ENCODE data around the gene KSR1.
"Not testable (repeated sequence)": the region's sequence is repeated elsewhere in the genome, so short reads cannot be mapped to it uniquely, and the experiment has no call there.

KSR1 gene

DNA sequence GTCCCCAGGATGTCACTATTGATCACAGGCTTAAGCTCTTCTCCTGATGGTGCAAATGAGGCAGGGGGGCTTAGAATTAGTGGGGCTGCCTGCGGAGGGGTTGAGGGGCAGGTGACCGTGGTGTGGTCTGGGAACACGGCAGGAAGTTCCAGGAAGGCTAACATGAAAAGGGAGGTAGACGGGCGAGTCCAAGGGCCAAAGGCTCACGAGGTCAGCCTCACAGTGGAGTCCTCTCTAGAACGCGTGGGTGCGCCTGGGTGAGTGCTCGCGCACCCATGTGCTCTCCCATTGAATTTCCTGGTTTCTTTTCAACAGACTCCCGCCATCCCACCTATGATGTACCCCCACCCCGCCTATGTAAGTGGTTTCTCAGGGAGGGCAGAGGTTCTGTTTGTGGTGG, 190.0 kb downstream of the KSR1 start:
- DNase-seq, result no peak

DNA sequence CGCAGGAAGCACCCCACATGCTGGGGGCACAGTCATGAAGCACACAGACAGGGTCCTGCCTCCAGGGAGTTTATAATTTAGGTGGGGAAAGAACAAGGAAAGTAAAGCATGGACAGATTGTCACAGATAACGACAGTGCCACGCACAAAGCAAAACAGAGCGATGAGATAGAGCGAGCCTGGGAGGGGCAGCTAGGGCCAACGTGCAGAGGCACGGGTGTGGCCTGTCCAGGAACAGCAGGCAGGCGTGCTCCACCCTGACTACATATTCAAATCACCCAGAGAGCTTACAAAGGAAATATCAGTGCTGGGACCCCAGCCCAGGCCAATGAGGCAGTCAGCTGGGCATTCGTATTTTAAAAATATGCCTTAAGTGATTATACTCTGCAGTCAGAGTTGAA, 191.5 kb downstream of the KSR1 start:
- DNase-seq, result no peak

DNA sequence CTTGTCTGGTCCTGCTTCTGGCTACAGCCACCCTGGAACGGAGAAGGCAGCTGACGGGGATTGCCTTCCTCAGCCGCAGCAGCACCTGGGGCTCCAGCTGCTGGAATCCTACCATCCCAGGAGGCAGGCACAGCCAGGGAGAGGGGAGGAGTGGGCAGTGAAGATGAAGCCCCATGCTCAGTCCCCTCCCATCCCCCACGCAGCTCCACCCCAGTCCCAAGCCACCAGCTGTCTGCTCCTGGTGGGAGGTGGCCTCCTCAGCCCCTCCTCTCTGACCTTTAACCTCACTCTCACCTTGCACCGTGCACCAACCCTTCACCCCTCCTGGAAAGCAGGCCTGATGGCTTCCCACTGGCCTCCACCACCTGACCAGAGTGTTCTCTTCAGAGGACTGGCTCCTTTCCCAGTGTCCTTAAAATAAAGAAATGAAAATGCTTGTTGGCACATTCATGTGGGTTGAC, 192.9 kb downstream of the KSR1 start:
- not testable (repeated sequence) for DNase-seq

DNA sequence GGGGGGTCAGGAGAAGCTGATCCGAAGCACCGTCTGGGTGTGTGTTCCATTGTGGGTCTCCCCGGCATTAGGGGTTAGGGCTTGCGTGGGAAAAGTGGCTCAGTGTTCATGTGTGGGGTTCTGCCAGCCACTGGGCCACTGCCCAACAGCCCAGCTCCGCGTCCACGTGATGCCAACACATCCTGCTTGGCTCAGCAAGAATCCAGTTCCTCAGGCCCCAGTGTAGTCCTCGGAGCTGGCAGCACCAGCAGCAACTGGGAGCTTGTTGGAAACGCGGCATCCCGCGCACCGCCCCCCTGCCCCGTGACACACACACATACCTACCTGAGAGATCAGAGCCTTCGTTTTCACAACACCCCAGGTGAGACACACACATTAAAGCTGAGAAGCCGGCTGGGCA, 193.7 kb downstream of the KSR1 start:
- DNase-seq, result no peak

DNA sequence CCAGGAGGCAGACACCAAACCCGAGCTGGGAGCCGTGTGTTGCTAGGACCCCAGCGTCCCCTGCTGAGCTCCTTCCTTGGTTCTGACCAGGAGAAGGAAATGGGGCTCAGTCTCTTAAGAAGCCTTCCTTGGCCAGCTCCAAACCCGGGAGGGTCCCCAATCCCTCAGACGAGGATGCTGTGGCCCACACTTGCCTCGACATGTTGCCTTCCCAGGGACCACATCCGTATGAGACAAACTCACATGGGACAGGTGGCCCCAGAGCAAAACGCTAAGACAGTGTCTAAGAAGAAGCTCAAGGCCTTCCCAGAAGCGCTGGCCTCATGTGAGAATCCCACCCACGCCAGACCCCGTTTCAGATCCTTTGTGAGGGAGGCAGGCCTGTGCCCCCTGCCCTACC, 194.6 kb downstream of the KSR1 start:
- no peak for DNase-seq

DNA sequence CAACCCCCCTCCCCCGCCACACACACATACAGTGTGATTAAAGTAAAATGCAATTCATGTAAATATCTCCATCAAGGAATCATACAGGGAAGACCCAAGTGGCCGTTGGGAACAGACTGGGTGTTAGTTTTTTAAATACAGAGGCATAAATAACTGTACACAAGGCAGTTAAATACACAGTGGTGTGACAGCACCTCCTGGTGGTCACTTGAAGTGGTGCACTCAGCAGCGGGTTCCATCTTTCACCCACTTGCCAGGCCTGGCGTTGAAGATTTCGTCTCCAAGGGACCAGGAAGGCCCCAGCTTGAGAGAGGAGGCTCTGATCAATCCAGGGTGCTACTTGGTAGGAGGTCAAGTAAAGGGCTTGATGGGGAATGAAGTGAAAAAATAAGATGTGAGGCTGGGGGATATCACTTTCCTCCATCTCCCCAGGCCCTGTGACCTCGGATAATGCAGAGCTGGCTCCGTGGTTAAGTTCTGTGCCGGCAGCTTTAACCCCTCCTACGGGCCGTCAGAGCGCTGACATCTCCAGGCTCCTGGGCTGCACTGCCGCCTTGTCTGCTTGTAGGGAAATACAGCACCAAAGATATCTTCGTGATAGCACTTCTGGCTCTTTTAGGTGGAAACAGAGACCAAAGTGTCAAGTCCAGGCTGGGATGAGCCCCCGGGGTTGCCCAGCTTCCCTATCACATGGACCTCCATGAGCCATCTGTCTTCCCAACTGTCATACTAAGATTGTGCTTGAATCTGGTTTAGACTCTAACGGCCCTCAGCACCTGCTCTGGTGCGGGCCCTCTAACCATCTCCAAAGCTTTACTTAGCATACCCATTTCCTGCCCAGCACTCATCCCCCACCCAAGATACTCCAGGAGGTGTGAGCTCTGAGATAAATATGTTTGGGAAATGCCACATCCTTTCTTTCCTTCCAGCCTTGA, 195.4 kb downstream of the KSR1 start:
- DNase-seq, result peak; percentile 50 to 65

DNA sequence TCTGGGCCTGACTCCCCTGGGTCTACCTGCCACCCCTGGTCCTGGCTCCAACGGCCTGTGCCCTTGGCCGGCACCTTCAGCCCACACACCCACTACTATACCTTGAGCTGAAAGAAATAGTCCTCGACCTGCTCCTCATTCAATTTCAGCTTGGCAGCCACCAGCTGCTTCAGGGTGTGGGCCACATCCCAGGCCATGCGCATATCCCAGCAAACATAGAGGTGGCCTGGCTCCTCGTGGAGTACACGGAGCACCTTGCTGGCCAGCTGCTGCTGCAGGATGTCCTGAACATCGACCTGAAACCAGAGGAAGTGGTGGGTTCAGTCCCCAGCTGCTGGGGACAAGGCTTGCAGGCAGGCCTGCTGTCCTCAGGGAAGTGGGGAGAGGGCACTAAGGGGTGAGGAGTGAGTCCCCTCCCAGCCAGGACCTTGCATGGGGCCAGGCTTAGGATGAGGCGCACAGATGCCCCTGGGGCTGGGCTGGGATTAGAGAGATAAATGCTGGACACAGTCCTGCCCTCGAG, 197.3 kb downstream of the KSR1 start:
- not testable (repeated sequence) for DNase-seq

DNA sequence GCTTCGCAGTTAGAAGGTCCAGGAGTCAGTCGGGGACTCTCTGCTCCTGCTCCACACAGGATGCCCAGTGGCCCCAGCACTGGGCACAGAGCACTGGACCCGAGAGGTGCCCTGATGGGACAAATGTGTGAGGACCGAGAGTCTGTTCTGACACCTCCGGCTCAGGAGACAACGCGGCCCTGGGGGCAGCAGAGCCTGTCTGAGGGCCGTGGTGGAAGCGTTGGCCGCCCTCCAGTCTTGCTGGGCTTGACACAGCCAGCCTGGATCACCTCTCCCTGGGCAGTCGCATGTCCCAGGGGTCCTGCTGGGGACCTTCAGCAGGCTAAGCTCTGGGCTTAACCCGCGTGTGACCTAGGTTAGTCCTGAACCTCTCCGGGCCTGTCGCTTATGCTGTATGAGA, 197.9 kb downstream of the KSR1 start:
- DNase-seq, result no peak

DNA sequence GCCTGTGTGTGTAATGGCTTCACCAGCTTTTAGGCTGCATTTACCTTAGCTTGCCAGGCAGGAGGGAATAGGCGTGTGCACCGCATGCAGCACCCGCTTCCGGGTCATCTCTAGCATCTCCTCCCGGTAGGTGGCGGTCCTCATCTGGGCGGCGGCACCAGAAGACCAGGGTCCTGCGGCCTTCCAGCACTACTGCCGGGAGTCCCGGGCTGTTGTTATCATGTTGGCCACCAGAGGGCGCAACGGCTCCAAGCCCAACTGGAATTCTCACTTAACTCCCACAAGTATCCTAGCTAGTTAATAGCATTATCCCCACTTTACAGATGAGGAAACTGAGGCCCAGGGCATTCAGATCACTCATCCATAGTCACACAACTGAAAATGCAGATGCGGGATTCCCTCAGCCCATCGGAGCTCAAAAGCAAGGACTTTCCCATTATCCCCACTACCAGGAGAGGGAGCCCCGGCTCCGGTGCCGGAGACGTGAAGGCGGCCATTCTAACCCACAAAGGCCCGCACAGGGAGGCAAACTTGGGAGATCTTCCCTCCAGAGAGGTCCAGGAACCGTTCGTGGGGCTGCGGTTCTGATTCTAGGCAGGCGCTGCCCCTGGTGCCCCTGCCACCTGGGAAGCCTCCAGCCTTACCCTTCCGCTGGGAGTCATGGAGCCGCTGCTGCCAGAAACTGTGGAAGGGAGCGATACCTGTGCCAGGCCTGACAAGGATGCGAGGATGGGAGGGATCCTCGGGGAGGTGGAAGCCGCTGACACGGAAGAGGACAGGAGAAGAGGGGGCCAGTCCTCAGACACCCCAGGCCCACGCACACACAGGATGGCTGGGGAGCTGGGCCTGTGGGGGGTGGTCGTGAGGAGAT, 198.6 kb downstream of the KSR1 start:
- peak; percentile 36 to 65 for DNase-seq

DNA sequence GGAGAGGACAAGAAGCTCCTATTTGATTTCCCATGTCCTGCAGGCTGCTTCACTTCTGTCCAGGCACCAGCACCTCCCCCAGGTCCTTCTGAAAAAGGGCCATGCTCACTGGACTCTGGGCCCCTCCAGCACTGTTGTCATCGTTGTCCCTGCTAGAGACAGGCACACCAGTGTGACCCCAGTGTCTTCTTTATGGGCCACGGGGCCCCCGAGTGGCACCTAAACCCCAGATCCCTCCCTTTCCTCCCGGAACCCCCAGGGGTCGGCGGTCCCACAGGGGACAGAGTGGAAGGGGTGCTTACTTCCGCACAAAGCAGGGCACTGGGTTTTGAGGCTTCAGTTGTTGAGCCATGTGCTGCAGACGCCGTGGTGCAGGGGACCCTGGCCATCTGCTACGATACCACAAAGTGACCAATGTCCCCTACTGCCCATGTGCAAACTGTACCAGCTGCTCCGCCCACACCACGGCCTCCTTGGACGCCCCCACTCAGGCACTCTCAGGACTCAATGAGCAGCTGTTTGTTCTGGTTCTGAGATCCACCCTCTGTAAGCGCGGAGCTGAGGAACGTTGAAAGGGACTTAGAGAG, 199.4 kb downstream of the KSR1 start:
- DNase-seq, result not testable (repeated sequence)

DNA sequence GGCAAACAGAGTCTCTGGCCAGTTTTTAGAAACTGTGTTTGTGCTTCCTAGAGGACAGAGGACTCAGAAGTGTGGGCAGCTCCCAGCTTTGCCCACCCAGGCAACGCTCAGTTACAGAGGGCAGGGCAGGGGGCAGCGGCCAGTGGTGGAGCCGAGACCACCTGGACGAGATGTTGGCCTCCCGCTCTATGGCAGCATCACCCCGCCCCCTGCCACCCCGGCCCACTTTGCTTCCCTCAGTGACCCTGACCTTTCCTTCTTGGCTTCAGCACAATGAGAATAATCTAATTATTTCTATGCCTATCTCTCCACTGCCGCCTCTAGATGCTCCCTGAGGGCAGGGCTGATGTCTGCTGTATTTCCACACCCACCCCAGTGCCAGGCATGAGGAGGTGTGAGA, 200.4 kb downstream of the KSR1 start:
- not testable (repeated sequence) for DNase-seq

DNA sequence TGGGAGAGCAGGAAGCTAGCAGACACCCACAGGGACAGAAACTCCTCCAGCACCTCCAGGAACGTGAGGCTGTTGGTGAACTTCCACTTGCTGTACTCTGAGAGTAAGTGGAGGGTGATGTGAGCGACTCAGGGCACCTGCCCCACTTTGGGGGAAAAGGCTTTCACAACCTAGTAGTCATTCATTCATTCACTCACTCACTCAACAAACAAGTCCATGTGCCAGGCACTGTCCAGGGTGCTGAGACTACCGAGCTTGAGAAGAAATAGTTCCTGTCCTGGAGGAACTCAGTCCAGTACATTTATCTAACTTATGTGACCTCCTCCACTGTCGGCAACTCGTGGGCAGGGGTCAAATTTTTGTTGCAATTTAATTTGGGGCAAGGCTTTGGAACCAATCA, 201.4 kb downstream of the KSR1 start:
- DNase-seq, result no peak

DNA sequence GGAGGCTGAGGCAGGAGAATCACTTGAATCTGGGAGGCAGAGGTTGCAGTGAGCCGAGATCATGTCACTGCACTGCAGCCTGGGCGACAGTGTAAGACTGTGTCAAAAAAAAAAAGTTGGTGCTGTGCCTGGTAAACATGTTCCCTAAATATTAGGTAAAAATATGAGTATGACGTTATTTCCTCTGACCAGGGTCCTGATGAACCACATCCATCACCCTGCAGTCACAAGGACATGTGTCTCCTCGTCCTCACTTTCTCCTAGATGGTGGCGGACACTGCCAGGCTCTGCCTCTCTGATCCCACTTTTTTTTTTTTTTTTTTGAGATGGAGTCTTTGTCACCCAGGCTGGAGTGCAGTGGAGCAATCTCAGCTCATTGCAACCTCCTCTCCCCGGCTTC, 203.4 kb downstream of the KSR1 start:
- DNase-seq, result no peak

DNA sequence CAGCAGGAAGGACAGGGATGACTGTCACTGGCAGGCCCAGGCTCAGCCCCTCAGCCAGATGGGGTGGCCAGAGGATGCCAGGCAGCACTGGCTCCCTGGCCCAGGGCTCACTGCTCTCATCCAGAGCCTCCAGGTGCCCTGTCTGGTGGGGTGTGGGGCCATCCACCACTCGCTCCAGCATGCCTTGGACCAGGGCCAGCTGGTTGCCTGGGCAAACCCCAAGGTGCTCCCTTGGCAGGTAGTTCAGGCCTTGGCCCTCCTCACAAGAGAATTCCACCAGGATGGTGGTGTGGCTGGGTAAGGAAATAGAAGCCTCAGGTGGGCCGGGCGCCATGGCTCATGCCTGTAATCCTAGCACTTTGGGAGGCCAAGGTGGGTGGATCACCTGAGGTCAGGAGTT, 204.2 kb downstream of the KSR1 start:
- DNase-seq, result no peak

DNA sequence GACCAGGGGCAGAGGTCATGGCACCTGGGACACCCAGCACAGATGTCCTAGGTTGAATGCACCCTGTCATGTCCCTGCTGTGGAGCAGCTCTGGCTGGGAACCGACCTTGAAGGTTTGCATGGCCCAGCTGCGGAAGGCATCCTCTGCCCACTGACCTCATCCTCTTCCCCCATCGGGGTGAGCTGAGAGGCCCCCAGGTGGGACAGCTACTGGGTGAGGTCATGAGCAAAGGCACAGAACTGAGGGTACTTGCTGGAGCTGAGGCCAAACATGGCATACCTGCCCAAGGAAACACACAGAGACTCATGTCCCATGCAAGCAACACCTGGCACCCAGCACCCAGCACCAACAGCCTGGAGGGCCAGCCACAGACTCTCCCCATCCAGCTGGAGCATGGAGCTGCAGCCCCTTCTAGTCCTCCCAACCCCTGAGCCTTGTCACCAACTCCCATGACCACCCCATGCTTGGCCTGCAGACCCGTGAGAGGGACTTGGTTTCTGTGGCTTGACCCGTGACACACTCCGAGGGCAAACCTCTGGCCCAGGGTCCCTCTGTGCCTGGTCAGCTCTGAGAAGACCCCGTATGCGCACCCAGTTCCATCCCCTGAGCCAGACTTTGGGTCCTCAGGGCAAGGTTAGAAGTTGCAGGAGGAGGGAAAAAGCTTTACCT, 207.8 kb downstream of the KSR1 start:
- DNase-seq, result no peak

DNA sequence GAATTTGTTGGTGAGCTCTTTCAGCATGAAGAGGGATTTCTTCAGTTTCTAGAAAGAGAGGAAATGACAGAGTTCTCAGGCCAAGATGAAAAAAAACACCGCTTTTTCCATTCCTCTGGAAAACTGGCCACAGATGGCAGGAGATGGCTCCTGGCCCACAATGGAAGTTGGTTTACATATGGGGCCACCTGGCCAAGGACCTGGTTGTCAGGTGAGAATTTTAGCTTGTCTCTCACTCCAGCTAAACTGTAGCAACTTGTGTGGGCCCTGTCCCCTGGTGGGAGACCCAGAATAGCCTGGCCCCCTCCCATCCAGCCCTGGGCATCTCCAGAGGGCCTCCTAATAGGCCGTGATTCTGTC, 208.3 kb downstream of the KSR1 start:
- DNase-seq, result no peak

DNA sequence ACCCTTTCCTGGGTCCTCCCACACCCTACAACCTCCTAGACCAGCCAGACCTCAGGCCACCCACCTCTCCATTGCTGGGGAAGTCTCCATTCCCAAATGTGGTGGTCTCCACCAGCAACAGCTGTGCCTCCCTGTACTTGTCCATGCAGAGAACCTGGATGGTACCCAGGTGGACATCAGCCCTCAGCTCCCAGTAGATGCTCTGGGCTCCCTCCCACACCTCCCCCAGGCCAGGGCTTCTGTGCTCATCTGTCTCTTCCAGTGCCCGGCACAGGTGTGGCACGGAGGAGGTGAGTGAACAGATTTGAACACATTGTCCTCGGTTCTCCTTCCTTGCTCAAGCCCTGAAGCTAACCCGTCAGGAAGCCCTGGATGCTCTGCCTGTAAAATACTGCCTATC, 209.3 kb downstream of the KSR1 start:
- DNase-seq, result no peak

DNA sequence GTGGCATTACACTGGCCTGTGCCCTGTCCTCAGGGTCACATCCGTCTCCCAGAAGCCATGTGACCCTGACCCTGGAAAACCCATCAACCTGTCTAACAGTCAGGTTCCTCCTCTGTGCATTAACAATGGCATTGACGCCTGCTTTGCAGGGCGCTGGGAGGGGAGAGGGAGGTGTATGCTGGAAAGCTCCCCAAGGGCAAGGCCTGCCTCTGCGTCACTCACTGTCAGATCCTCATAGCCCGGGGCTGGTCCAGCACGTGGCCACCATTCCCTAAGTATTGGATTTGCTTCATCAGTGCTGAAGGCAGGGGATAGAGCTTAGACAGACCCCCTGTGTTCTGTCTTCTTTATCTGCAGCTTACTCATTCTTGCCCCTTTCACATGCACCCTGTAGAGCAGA, 210.0 kb downstream of the KSR1 start:
- not testable (repeated sequence) for DNase-seq

DNA sequence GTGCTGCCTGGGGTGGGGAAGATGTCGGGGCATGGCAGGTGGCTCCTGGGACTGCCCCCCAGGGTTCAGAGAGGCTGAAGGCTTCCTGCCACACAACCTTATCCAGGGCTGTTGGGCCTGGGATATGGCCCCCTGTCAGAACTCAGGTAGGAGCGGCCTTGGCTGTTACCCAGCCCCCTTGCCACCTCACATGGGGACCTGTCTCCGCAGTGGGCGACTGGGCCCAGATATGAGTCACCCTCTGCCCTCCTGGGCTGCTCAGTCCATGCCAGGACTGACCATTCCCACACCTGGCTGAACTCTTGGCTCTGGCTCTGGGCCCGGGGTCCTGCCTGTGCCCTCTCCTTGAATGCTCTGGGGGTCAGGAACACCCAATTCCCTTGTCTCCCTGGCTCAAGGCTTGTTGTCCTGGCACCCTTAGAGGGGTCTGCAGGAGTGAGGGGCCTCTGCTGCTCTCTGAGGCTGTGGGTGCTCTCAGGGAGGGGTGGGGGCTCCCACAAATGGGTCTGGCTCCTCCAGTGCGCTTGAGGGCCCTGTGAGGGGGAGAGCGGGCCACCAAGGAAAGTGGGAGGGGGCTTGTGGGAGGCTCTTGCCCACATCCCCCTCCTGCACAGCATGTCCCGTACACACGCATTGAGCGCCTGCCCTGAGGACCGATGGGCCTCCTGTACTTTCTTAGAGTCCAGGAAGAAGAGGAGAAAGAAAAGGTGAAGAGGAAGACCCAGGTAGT, 210.7 kb downstream of the KSR1 start:
- DNase-seq, result no peak

DNA sequence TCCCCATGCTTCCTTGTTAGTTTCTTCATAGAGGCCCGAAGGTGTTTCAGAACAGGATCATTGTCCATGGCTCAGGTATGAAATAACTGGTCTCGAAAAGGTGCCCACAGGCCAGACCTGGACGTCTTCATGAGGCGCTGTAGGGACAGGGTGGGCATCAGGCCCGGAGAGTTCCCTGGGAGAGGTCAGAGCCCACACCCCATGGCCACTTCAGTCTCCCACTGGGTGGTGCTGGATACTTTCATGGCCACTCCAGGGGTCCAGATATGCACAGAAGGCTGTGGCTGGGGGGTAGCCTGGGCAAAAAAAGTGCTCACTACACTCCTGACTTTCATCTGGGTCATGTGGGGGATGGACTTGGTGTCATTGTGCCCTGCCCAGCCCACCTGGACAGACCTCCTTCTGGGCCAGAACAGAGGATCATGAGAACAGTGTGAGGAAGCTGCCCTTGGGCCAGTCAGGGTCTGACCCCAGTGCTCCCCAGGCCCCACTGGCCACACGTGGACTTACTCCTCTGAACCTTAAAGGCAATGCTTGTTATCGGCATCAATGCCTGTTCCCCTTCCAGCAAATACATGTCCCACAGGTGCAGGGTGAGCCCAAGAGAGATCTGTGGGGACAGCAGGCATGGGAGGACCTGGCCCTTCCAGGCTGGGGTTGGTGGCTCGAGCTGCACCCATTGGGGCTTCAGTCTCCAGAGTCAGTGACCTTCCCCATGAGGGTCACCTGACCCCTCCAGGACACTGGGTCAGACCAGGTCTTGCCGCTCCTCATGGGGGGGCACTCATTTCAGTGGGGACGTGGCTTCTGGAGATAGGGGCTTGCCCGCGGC, 211.6 kb downstream of the KSR1 start:
- no peak for DNase-seq

DNA sequence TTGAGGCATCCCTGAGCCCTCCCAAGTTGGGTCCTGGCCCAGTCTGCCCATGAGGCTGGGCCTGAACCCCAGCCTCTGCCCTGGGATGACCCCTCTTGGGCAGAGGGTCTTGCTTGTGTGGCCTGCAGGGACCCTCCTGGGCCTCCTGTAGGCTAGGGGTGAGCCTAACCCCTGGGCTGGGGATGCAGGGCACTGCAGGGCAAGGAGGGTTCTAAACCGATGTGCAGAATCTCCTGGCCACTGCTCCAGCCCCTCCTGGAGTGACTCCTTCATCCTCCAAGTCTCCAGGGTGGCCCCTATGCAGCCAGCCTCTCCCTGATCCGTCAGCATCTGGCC, 212.2 kb downstream of the KSR1 start:
- no peak for DNase-seq

Measured in stimulated activated CD4-positive, alpha-beta T cell treated with anti-CD3 and anti-CD28 coated beads, Interleukin-4, amount 100 ng/mL, for 4 hours (primary cell).